Activated naive CD4-positive, alpha-beta T cell treated with anti-CD3 and anti-CD28 coated beads, Interleukin-2, amount 10 ng/mL, durations not matched to agents 7 days and 5 days (primary cell): Measurements from ENCODE around the gene TPPP.

Experiments used
- CTCF ChIA-PET: fragments of 350-600 bp; sonication (Branson Sonifier 250); formaldehyde crosslinking; loops from one replicate; lab custom pipeline; 2021; ENCODE audit warnings: antibody characterized with exemption; lab: Charles Lee
- DNase-seq: peaks from one replicate; pipeline ENCODE4 v3.0.0-alpha.2; 2020
- H3K27ac Mint-ChIP-seq: one replicate; pipeline ENCODE4 v1.8.0; 2021; ENCODE audit warnings: mild to moderate bottlenecking, moderate library complexity, mixed read lengths
- H3K27me3 Mint-ChIP-seq: one replicate; pipeline ENCODE4 v1.8.0; 2021; ENCODE audit warnings: mild to moderate bottlenecking, mixed read lengths
- H3K36me3 Mint-ChIP-seq: one replicate; pipeline ENCODE4 v1.8.0; 2021; ENCODE audit warnings: mixed read lengths
- H3K4me1 Mint-ChIP-seq: one replicate; pipeline ENCODE4 v1.8.0; 2021; ENCODE audit warnings: mixed read lengths
- H3K4me3 Mint-ChIP-seq: one replicate; pipeline ENCODE4 v1.8.0; 2021; ENCODE audit warnings: mild to moderate bottlenecking, moderate library complexity, mixed read lengths
- H3K9me3 Mint-ChIP-seq: one replicate; pipeline ENCODE4 v1.8.0; 2021; ENCODE audit warnings: mixed read lengths

The TPPP gene

GRCh38 chr5:668283-668995, 24.7 kb downstream of the TPPP start:
- Mint-ChIP-seq H3K9me3 (no peaks in the 10 kb centered on the region), H3K36me3 (peaks cover 7% of the 10 kb centered on the region), H3K4me3 (no peak overlapping the region), H3K4me1 (peaks cover 4% of the 10 kb centered on the region), H3K27ac (no peak overlapping the region), H3K27me3 (peaks cover 21% of the 10 kb centered on the region)
- no peak for DNase-seq
- CTCF ChIA-PET: interaction anchor here (0.6 to 3.3 kb wide), 5 partner anchors 14 to 470 kb away, joined by 3 to 16 read pairs (median 3); no protein-coding TSS in a partner anchor

DNA sequence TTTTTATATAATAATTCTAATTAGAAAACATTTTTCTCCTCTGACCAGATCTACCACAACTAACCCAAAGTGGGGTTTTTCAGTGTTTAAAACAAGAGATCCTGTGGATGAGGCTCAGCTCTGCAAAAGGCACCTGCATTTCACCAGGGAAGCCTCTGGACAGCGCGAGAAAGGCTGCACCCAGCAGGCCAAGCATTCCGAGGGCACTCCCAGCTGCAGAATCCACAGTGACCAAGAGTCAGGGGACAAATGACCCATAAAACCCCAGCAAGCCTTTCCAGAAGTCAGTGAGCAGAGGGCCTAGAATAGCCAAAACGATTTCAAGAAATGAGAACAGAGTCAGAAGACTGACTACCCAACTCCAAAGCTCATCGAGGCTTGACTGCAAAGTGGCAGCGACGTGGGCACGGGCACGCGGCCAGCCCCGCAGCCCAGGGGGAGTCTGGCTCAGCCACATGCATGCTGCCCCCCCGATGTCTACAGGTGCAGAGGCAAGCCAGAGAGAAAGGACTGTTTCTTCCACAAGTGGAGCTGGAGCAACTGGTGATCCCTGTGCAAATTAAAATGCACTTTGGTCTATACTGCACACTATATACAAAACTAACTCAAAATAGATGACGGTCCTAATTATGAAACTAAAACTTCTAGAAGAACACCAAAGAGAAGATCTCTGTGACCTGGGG, 26.2 kb downstream of the TPPP start:
- Mint-ChIP-seq H3K9me3 (no peaks in the 10 kb centered on the region), H3K4me1 (no peaks in the 10 kb centered on the region), H3K27me3 (peaks cover 7% of the 10 kb centered on the region), H3K36me3 (peaks cover 7% of the 10 kb centered on the region), H3K4me3 (no peak overlapping the region), H3K27ac (no peak overlapping the region)
- DNase-seq: no peak
- CTCF ChIA-PET: interaction anchor here (0.5 to 1.0 kb wide), 2 partner anchors 267 to 360 kb away, joined by 3 read pairs; no protein-coding TSS in a partner anchor

DNA sequence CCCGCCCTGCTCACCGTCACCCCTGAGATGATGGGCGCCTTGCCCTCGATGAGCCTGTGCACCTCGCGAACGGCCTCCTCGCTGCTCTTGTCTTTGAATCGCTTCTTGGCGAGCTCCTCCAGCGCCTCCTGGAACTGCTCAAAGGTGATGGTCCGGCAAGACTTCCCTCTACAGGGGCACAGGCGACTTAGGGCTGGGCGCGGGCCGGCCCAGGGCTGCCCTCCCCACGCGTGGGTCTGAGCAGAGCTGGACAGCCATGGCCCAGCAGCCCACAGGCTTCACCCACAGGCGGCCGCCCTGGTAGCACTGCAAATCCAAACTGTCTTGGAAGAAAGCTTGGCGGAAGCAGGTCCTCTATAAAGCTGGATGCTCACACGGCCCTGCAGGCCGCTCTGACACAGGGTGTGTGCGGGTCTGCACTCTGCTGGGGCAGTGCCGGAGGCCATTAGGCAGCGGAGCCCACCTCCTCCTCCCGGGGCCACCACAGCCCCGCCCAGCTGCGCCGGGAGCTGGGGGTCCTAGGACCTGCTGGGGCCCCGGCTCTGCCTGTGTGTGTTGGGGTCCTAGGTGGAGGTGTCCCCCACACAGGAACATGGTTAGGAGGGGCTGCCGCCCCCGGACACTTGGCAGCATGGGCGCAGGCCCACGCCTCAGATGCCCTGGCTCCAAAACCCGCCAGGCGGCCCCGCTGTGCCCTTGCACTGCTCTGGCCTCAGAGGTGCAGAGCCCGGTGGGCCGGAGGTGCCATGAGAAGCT, 27.0 kb downstream of the TPPP start:
- DNase-seq: no peak
- H3K36me3 Mint-ChIP-seq: peaks cover 11% of the 10 kb centered on the region
- no peak overlapping the region for H3K27ac Mint-ChIP-seq
- no peak overlapping the region for H3K4me3 Mint-ChIP-seq
- no peaks in the 10 kb centered on the region for H3K27me3 Mint-ChIP-seq
- no peaks in the 10 kb centered on the region for H3K4me1 Mint-ChIP-seq
- no peaks in the 10 kb centered on the region for H3K9me3 Mint-ChIP-seq
- CTCF ChIA-PET: interaction anchor here (1.0 kb wide), 1 partner anchor 360 kb away, joined by 3 read pairs; no protein-coding TSS in a partner anchor

DNA sequence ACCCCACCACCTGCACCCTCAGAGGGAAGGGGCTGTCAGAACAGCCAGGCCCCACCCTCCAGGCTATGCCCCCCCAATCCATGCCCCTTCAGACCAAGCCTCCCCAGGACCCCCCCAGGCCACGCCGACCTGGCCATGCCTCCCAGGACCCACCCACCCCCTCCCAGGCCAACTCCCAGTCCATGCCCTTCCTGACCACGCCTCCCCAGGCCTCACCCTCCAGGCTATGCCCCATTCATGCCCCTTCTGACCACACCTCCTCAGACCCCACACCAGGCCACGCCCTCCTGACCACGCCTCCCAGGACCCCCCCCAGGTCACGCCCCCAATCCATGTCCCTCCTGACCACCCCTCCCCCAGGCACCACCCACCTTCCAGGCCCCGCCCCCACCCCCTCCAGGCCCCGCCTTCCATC, 27.6 kb downstream of the TPPP start:
- Mint-ChIP-seq H3K27ac (no peak overlapping the region), H3K4me3 (no peak overlapping the region), H3K27me3 (no peaks in the 10 kb centered on the region), H3K4me1 (no peaks in the 10 kb centered on the region), H3K36me3 (peaks cover 13% of the 10 kb centered on the region), H3K9me3 (no peaks in the 10 kb centered on the region)
- no peak for DNase-seq
- CTCF ChIA-PET: no interaction called here

GRCh38 chr5:664994-665360, 28.2 kb downstream of the TPPP start:
- no peaks in the 10 kb centered on the region for H3K27me3 Mint-ChIP-seq
- peaks cover 15% of the 10 kb centered on the region for H3K36me3 Mint-ChIP-seq
- H3K27ac Mint-ChIP-seq: no peak overlapping the region
- no peaks in the 10 kb centered on the region for H3K9me3 Mint-ChIP-seq
- no peak for DNase-seq
- no peak overlapping the region for H3K4me3 Mint-ChIP-seq
- CTCF ChIA-PET: no interaction called here
- H3K4me1 Mint-ChIP-seq: peaks cover 2% of the 10 kb centered on the region

GRCh38 chr5:664343-664993, 28.7 kb downstream of the TPPP start:
- CTCF ChIA-PET: no interaction called here
- Mint-ChIP-seq H3K36me3 (peaks cover 18% of the 10 kb centered on the region), H3K9me3 (no peaks in the 10 kb centered on the region), H3K4me3 (no peak overlapping the region), H3K4me1 (peaks cover 2% of the 10 kb centered on the region), H3K27ac (no peak overlapping the region), H3K27me3 (no peaks in the 10 kb centered on the region)
- no peak for DNase-seq

DNA sequence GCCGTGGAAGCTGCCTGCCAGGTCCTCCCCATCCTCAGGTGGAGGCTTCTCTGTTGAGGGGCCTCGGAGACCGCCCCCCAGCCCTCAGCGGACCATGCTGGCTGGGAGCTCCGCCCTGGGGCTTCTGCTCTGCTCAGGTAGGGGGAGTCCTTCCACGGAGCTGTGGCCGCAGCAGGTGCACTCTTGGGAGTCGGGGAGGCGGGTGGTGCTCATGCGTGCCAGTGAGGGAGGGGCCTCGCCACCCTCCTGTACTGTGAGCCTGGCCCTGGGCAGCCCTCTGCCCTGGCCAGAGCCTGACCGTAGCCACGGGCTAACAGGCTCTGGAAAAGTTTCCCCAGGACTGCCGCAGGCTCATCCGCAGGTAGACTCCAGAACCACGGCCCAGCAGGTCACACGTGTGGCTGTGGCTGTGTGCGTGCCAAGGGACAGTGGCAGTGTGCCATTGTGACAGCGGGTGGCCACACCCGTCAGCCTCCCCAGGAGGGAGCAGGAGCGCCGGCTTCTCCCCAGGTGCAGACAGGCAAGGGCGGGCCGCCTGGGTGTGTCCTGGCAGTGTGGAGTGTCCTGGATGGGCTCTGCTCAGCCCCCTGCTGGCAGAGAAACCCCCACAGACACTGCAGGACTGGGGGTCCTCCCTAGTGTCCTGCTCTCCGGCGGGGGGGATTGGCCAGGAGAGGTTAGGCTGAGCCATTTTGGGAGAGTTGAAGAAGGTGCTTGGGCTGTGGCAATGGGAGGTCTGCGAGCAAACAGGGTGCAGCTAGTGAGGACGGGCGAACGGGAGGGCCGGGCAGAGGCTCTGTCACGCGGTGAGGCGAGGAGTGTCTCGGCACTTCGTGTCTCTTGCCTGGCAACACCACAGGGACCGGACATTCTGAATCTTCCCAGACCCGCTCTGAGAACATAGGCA, 29.5 kb downstream of the TPPP start:
- Mint-ChIP-seq H3K36me3 (peaks cover 23% of the 10 kb centered on the region), H3K27me3 (no peaks in the 10 kb centered on the region), H3K4me1 (peaks cover 2% of the 10 kb centered on the region), H3K9me3 (no peaks in the 10 kb centered on the region), H3K27ac (no peak overlapping the region), H3K4me3 (no peak overlapping the region)
- no peak for DNase-seq
- CTCF ChIA-PET: no interaction called here

DNA sequence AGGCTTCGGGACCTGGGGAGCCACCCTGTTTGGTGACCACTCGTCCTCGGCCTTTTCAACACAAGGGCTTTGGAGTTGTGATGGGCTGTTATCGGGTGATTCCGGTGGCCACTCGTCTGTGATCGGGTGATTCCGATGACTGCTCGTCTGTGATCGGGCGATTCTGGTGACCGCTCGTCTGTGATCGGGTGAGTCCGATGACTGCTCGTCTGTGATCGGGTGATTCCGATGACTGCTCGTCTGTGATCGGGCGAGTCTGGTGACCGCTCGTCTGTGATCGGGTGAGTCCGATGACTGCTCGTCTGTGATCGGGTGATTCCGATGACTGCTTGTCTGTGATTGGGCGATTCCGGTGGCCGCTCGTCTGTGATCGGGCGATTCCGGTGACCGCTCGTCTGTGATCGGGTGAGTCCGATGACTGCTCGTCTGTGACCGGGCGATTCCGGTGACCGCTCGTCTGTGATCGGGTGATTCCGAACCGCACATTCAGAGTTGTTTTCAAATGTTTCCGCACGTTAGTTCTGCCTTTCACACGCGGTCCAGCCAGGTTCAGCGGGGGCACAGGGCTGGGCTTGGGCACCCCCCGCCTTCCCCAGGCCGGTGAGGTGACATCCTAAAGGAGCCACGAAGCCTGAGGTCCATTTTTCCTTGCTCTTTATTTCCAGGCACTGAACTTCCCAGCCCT, 30.3 kb downstream of the TPPP start:
- Mint-ChIP-seq H3K36me3 (peaks cover 24% of the 10 kb centered on the region), H3K9me3 (no peaks in the 10 kb centered on the region), H3K27me3 (no peaks in the 10 kb centered on the region), H3K4me1 (peaks cover 2% of the 10 kb centered on the region), H3K27ac (no peak overlapping the region), H3K4me3 (no peak overlapping the region)
- CTCF ChIA-PET: no interaction called here
- no peak for DNase-seq

DNA sequence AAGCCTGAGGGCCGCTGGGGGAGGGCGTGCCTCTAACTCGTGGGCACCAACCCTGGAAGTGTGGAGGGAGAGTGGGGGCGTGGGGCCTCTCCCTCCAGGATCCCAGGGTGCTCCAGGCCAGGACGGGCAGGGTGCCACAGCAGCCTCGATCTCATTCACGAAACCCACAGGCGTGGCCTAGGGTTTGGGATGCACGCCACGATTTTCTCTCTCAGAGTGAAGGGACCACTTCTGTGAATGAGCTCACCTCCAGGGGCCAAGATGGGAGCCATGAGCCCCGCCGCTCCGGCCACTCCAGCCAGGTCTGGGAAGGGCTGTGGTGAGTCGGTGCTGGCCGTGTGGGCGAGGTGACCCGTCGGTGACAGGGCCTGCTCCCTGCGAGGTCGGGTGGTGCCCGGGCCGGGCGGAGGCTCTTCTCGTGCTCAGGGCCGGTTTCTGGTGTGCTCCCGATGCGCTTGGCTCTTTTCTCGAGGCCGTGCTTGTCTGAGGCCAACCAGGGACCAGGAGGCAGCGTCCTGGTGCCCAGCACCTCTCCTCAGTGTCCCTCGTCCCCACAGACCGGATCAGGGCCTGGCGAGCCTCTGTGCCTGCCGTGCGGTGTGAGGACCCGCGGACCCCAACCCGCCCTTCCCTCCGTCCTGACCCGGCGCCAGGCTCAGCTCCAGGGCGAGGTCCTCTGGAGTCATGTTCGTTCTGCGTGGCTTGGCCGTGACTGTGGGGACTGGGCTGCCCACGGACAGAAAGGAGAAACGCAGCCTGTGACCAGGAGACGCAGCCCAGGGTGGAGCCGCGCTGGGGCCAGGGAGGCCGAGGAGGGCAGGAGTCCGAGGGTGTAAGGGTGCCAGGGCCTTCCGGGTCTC, 31.0 kb downstream of the TPPP start:
- Mint-ChIP-seq H3K4me1 (peaks cover 2% of the 10 kb centered on the region), H3K4me3 (no peak overlapping the region), H3K27ac (no peak overlapping the region), H3K9me3 (no peaks in the 10 kb centered on the region), H3K36me3 (peaks cover 25% of the 10 kb centered on the region), H3K27me3 (no peaks in the 10 kb centered on the region)
- CTCF ChIA-PET: no interaction called here
- no peak for DNase-seq

DNA sequence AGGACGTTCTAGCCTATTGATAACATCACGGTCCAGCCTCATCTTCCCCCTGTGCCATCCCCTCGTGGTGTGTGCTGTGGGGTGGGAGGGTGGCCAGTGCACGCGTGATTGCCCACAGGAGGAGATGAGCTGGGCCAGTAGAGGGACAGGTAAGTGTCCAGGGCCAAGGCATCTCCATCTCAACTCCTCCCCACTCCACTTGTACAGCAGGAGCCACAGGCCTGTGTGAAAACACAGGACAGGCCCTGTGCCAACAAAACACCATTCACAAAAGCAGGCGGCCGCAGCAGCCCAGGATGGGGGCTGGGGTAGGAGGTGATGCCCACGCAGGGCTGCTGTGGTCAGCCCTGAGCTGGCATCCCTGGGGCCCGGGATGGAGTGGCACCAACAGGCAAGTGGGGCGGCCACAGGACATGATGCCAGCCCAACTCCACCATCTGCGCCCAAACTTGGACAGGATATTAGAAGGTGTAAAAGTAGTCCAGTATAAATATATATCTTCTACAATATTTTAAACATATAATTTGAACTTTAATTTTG, 32.6 kb downstream of the TPPP start:
- peaks cover 2% of the 10 kb centered on the region for H3K4me1 Mint-ChIP-seq
- H3K27ac Mint-ChIP-seq: no peak overlapping the region
- H3K36me3 Mint-ChIP-seq: peaks cover 28% of the 10 kb centered on the region
- H3K27me3 Mint-ChIP-seq: no peaks in the 10 kb centered on the region
- DNase-seq: no peak
- no peak overlapping the region for H3K4me3 Mint-ChIP-seq
- CTCF ChIA-PET: no interaction called here
- H3K9me3 Mint-ChIP-seq: no peaks in the 10 kb centered on the region

DNA sequence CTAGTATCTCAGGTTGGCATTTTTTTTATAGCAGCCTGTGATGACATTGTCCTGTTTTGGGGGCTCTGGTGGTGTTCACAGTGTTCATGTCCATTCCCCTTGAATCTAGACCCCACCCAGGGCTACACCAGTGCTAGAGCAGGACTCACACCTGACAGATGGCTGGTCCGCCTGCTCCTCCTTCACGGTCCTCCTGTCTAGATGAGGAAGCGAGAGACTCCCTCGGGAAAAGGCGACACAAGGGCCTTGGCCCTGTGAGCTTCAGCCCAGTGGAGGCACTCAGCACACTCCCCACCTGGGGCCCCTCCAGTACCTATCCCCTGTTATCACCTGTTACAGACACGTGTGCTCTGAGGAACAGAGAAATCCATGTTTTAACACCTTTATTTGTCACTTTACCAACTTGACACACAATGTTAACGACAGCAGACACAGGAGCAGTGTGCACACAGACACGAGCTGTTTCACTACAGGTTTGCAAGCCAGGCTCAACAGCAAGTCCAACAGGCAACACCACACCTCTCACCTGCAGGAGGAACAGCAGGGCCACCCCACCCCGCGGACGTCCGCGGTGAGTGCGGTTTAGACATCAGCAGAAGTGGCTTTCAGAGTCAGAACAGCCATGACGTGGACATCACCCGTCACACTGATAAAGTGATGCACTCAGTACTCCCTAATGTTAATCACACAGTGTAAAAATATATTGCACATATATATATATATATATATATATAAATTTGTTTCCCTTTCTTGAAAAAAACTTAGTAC, 33.5 kb downstream of the TPPP start:
- CTCF ChIA-PET: no interaction called here
- Mint-ChIP-seq H3K4me1 (peaks cover 2% of the 10 kb centered on the region), H3K9me3 (no peaks in the 10 kb centered on the region), H3K36me3 (peaks cover 29% of the 10 kb centered on the region), H3K27me3 (no peaks in the 10 kb centered on the region), H3K4me3 (no peak overlapping the region), H3K27ac (no peak overlapping the region)
- no peak for DNase-seq
